Measurements from ENCODE around the gene APOL4.
"Not testable (repeated sequence)": the region's sequence is repeated elsewhere in the genome, so short reads cannot be mapped to it uniquely, and the experiment has no call there.

Gene APOL4

DNA sequence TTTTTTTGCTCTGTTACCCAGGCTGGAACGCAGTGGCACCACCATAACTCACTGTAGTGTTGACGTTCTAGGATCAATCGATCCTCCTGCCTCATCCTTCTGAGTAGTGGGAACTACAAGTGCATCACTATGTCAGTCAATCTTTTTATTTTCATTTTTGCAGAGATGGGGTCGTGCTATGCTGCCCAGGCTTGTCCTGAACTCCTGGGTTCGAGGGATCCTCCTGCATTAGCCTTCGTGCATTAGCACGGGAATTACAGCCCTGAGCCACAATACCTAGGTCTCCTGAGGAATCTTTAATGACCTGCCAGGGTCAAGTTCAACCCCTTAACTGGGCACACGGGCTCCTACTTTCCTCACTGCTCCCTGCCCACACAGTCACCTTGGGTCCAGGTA, 45.5 kb downstream of the APOL4 start:
- Histone ChIP-seq H3K27ac (no peak overlapping the region), H3K36me3 (no peaks in the 10 kb centered on the region), H3K27me3 (peaks cover 18% of the 10 kb centered on the region), H3K9me3 (no peaks in the 10 kb centered on the region), H3K4me3 (ENCODE audit: low read depth in 1 of 2, low read length in 1 of 2) (peak overlapping the region in 1 of 2 experiments; percentile 54), H3K4me1 (ENCODE audit: control insufficient read depth in 1 of 2, insufficient read depth in 1 of 2, low read depth in 1 of 2, low read length in 1 of 2) (peaks cover 6 to 18% of the 10 kb centered on the region in 2 experiments)
- TF ChIP-seq, protein P1, sequence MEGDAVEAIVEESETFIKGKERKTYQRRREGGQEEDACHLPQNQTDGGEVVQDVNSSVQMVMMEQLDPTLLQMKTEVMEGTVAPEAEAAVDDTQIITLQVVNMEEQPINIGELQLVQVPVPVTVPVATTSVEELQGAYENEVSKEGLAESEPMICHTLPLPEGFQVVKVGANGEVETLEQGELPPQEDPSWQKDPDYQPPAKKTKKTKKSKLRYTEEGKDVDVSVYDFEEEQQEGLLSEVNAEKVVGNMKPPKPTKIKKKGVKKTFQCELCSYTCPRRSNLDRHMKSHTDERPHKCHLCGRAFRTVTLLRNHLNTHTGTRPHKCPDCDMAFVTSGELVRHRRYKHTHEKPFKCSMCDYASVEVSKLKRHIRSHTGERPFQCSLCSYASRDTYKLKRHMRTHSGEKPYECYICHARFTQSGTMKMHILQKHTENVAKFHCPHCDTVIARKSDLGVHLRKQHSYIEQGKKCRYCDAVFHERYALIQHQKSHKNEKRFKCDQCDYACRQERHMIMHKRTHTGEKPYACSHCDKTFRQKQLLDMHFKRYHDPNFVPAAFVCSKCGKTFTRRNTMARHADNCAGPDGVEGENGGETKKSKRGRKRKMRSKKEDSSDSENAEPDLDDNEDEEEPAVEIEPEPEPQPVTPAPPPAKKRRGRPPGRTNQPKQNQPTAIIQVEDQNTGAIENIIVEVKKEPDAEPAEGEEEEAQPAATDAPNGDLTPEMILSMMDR (IDR thresholded peaks at IDR 0.05): no peak

DNA sequence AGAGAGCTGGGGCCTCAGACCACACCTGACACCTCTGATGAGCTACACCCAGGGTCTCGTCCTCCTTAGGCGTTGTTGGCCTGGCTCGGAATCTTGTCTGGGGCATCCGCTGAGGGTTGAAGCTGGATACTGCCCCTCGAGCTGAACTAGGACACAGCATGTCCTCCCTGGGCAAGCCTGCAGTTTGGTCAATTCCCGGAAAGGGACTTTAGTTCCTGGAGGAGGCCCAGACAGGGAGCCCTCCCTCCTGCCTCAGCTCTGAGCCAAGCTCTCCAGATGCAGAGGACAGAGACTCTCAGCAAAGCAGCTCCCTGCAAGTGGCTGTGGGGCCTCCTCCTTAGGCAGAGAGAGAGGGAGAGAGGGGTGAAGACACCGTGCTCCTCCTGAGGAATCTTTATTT, 45.9 kb downstream of the APOL4 start:
- Histone ChIP-seq H3K36me3 (no peaks in the 10 kb centered on the region), H3K4me3 (ENCODE audit: low read depth in 1 of 2, low read length in 1 of 2) (no peak overlapping the region), H3K27me3 (peaks cover 18% of the 10 kb centered on the region), H3K9me3 (no peaks in the 10 kb centered on the region), H3K27ac (no peak overlapping the region), H3K4me1 (ENCODE audit: control insufficient read depth in 1 of 2, insufficient read depth in 1 of 2, low read depth in 1 of 2, low read length in 1 of 2) (peaks cover 6 to 18% of the 10 kb centered on the region in 2 experiments)
- TF ChIP-seq, protein P1 (IDR thresholded peaks at IDR 0.05): no peak

DNA sequence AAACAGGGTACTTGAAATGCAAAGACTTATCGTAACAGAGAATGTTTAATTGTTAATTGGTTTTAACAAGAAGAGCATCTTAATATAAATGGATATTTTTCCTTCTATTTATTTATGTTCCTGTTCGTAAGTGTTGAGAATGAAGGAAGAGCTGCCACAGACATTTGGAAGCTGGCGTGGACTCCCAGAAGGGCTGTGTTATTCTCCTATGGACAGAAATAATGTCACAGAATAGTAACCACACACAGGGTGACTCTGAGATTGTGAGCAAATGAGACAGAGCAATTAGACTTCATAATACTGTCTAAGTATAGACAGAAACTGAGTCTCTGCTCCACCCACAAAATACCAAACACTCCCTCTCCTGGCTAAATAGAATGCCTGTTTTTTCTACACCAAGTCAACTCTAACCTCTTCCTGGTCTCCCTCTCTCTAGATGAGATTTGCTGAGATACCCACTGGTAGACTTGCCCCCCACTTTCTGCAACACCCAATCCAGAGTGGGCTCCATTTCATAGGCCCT, 47.1 kb downstream of the APOL4 start:
- H3K9me3 ChIP-seq: no peaks in the 10 kb centered on the region
- H3K36me3 ChIP-seq: no peaks in the 10 kb centered on the region
- no peak overlapping the region for H3K27ac ChIP-seq
- H3K4me3 ChIP-seq (ENCODE audit: low read depth in 1 of 2, low read length in 1 of 2): no peak overlapping the region
- peaks cover 18% of the 10 kb centered on the region for H3K27me3 ChIP-seq
- H3K4me1 ChIP-seq (ENCODE audit: control insufficient read depth in 1 of 2, insufficient read depth in 1 of 2, low read depth in 1 of 2, low read length in 1 of 2): peaks cover 8 to 16% of the 10 kb centered on the region in 2 experiments
- TF ChIP-seq, protein P1 (IDR thresholded peaks at IDR 0.05): no peak

DNA sequence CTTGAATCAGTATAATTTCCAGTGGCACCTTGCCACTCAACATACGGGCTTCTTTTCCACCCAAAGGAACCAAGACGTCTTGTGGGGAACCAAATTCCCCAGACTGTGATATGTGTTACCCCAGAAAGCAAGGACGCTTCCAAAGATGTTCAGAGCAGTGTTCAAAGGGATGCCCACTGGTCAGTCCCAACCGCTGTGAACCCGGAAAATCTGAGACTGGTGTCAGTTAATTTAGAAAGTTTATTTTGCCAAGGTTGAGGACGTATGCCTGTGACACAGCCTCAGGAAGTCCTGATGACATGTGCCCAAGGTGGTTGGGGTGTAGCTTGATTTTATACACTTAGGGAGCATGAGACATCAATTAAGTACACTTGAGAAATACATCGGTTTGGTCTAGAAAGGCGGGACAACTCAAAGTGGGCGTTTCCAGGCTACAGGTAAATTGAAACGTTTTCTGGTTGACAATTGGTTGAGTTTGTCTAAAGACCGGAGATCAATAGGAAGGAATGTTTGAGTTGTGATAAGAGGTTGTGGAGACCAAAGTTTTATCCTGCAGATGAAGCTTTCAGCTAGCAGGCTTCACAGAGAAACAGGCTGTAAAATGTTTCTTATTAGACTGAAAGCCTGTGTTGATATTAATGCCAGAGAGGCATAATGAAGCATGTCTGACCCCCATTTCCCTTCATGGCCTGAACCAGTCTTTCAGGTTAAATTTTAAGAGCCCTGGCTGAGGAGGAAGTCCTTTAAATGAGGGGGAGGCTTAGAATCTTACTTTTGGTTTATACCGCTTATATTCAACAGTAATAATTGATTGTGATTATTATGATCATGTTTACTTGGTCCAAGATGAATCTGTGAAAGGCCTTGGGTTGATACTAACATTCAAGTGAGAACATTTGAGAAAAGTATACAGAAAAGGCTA, 47.8 kb downstream of the APOL4 start:
- Histone ChIP-seq H3K36me3 (no peaks in the 10 kb centered on the region), H3K27me3 (peaks cover 18% of the 10 kb centered on the region), H3K4me1 (ENCODE audit: control insufficient read depth in 1 of 2, insufficient read depth in 1 of 2, low read depth in 1 of 2, low read length in 1 of 2) (peaks cover 16 to 23% of the 10 kb centered on the region in 2 experiments), H3K9me3 (no peaks in the 10 kb centered on the region), H3K27ac (no peak overlapping the region), H3K4me3 (ENCODE audit: low read depth in 1 of 2, low read length in 1 of 2) (no peak overlapping the region)
- TF ChIP-seq, protein P1 (IDR thresholded peaks at IDR 0.05): no peak

DNA sequence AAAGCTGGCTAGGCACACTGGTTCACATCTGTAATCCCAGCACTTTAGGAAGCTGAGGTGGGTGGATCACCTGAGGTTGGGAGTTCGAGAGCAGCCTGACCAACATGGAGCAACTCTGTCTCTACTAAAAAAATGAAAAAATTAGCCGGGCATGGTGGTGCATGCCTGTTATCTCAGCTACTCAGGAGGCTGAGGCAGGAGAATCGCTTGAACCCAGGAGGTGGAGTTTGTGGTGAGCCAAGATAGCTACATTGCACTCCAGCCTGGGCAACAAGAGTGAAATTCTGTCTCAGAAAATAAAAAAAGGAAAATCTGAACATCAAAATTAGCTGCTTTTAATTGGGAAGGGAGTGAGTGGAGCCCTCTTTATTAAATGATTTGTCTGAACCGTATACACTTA, 48.8 kb downstream of the APOL4 start:
- Histone ChIP-seq H3K4me1 (ENCODE audit: control insufficient read depth in 1 of 2, insufficient read depth in 1 of 2, low read depth in 1 of 2, low read length in 1 of 2) (peaks cover 16 to 24% of the 10 kb centered on the region in 2 experiments), H3K27me3 (peaks cover 18% of the 10 kb centered on the region)
- not testable (repeated sequence) for H3K36me3 ChIP-seq; H3K27ac ChIP-seq; H3K4me3 ChIP-seq (ENCODE audit: low read depth in 1 of 2, low read length in 1 of 2); H3K9me3 ChIP-seq

DNA sequence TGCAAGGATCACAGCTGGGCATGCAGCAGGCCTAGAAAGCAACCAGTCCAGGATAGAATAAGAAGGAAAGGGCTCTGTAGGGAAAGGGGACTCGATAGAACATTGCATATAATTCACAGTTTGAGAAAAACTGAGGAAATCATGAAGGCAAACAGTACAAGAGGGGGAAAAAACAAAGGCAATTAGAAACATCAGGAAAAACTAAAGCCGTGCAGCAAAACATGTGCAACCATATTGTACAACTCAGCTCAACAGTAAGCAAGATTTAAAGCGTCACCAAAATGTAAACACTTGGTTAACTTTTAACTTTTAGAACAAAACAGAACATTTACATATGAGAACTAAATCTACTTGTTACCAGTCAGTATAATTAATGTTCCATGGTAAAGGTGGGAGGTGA, 49.5 kb downstream of the APOL4 start:
- Histone ChIP-seq H3K36me3 (no peaks in the 10 kb centered on the region), H3K27me3 (peaks cover 18% of the 10 kb centered on the region), H3K27ac (no peak overlapping the region), H3K4me3 (ENCODE audit: low read depth in 1 of 2, low read length in 1 of 2) (no peak overlapping the region), H3K9me3 (no peaks in the 10 kb centered on the region), H3K4me1 (ENCODE audit: control insufficient read depth in 1 of 2, insufficient read depth in 1 of 2, low read depth in 1 of 2, low read length in 1 of 2) (peaks cover 14 to 23% of the 10 kb centered on the region in 2 experiments)
- TF ChIP-seq, protein P1 (IDR thresholded peaks at IDR 0.05): no peak
